Measurements from ENCODE around the gene SLC5A11. TPM values are rescaled to one million over a fixed set of nuclear protein-coding genes. Genes with fewer than 3 reads are reported as not detected.
A peak's percentile ranks its signal among the peaks of the same experiment; 100 is the strongest.

Gene SLC5A11
- total and polyA plus RNA-seq, 7 donors: 0.05 to 0.24 (median 0.16) TPM; not detected in 3

DNA sequence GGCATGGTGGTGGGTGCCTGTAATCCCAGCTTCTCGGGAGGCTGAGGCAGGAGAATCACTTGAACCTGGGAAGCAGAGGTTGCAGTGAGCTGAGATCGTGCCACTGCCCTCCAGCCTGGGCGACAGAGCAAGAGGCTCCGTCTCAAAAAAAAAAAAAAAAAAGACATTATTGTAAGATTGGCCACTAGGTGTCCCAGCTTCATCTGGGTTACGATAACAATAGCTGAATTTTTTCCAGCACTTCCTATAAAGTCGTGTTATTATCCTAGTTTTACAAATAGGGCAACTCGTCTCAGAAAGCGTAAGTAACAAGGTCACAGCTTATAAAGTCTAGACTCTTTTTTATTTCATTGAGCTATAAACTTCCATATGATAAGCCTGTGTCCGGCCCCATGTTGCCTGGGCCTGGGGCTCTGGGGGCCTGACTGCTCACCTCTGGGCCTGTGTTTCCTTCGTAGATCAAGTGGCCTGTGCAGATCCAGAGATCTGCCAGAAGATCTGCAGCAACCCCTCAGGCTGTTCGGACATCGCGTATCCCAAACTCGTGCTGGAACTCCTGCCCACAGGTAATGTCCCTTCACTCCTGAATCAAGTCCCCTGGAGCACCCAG, 60.5 kb downstream of the SLC5A11 start:
- TF ChIP-seq, protein P1, sequence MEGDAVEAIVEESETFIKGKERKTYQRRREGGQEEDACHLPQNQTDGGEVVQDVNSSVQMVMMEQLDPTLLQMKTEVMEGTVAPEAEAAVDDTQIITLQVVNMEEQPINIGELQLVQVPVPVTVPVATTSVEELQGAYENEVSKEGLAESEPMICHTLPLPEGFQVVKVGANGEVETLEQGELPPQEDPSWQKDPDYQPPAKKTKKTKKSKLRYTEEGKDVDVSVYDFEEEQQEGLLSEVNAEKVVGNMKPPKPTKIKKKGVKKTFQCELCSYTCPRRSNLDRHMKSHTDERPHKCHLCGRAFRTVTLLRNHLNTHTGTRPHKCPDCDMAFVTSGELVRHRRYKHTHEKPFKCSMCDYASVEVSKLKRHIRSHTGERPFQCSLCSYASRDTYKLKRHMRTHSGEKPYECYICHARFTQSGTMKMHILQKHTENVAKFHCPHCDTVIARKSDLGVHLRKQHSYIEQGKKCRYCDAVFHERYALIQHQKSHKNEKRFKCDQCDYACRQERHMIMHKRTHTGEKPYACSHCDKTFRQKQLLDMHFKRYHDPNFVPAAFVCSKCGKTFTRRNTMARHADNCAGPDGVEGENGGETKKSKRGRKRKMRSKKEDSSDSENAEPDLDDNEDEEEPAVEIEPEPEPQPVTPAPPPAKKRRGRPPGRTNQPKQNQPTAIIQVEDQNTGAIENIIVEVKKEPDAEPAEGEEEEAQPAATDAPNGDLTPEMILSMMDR (IDR thresholded peaks at IDR 0.05): peak; percentile 38
- 47 to 52% (median 51%) methylated on average over 14 of the region's 14 CpGs for WGBS, 3 donors
- Histone ChIP-seq H3K36me3 (ENCODE audit: insufficient read depth in 1 of 2, low read depth in 1 of 2) (no peaks in the 10 kb centered on the region), H3K4me1 (no peaks in the 10 kb centered on the region), H3K27me3 (ENCODE audit: insufficient read depth in 3 of 3, low read length in 2 of 3) (no peaks in the 10 kb centered on the region), H3K9me3 (no peaks in the 10 kb centered on the region), H3K4me3 (no peak overlapping the region), H3K27ac (no peak overlapping the region)
- intact Hi-C loops (cut with DNase I): no loop called here
- ATAC-seq (no peak), DNase-seq (no peak)

DNA sequence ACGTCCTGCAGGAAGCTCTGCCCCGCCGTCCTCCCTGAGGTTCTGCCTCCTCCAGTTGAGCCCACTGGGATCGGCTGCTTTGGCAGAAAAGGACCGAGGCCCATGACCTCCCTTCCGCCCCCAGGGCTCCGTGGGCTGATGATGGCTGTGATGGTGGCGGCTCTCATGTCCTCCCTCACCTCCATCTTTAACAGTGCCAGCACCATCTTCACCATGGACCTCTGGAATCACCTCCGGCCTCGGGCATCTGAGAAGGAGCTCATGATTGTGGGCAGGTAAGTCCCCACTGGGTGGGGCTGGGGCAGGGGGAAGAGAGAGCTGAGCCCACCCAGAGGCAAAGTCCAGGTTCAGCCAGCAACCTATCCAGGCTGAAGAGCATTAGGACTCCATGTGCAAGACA, 61.1 kb downstream of the SLC5A11 start:
- TF ChIP-seq, protein P1 (IDR thresholded peaks at IDR 0.05): no peak
- H3K27ac ChIP-seq: no peak overlapping the region
- intact Hi-C loops (cut with DNase I): no loop called here
- H3K9me3 ChIP-seq: no peaks in the 10 kb centered on the region
- H3K36me3 ChIP-seq (ENCODE audit: insufficient read depth in 1 of 2, low read depth in 1 of 2): no peaks in the 10 kb centered on the region
- no peaks in the 10 kb centered on the region for H3K27me3 ChIP-seq (ENCODE audit: insufficient read depth in 3 of 3, low read length in 2 of 3)
- no peaks in the 10 kb centered on the region for H3K4me1 ChIP-seq
- 80 to 87% (median 87%) methylated on average over 10 of the region's 10 CpGs for WGBS, 3 donors
- ATAC-seq: no peak
- H3K4me3 ChIP-seq: no peak overlapping the region
- no peak for DNase-seq

DNA sequence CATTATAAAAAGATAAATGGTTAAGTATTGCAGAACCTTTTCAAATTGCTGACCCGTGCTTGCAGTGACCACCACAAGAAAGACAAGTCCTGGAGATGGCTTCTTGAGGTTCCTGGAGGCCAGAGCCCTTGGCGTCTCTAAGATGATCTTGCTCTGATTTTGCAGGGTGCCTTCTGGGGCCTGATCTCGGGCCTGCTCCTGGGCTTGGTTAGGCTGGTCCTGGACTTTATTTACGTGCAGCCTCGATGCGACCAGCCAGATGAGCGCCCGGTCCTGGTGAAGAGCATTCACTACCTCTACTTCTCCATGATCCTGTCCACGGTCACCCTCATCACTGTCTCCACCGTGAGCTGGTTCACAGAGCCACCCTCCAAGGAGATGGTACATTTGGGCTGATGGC, 63.0 kb downstream of the SLC5A11 start:
- Histone ChIP-seq H3K4me3 (no peak overlapping the region), H3K27ac (no peak overlapping the region), H3K9me3 (no peaks in the 10 kb centered on the region), H3K36me3 (ENCODE audit: insufficient read depth in 1 of 2, low read depth in 1 of 2) (no peaks in the 10 kb centered on the region), H3K4me1 (no peaks in the 10 kb centered on the region), H3K27me3 (ENCODE audit: insufficient read depth in 3 of 3, low read length in 2 of 3) (no peaks in the 10 kb centered on the region)
- intact Hi-C loops (cut with DNase I): no loop called here
- DNase-seq: no peak
- WGBS, 3 donors: 90 to 92% (median 91%) methylated on average over 10 of the region's 10 CpGs
- ATAC-seq: no peak
- TF ChIP-seq, protein P1 (IDR thresholded peaks at IDR 0.05): no peak

DNA sequence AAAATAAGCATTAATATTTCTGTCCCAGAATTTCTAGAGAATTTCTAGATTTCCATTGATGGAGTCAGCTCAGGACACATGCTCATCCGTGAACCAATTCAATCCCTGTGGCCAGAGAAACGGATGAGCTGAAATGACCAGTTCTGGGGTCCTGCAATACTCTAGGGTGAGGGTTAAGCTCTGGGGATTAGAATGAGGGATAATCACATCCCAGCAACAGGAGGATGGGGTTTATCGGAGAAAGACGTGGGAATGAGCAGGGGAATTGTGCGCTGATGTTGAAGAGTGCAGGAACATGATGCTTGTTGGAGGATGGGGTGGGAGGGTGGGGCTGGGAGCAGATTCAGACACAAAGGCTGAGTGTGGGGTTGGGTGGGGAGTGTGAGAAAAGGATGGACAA, 64.1 kb downstream of the SLC5A11 start:
- Histone ChIP-seq H3K4me3 (no peak overlapping the region), H3K27ac (no peak overlapping the region), H3K9me3 (no peaks in the 10 kb centered on the region), H3K27me3 (ENCODE audit: insufficient read depth in 3 of 3, low read length in 2 of 3) (no peaks in the 10 kb centered on the region), H3K36me3 (ENCODE audit: insufficient read depth in 1 of 2, low read depth in 1 of 2) (no peaks in the 10 kb centered on the region), H3K4me1 (no peaks in the 10 kb centered on the region)
- TF ChIP-seq, protein P1 (IDR thresholded peaks at IDR 0.05): no peak
- intact Hi-C loops (cut with DNase I): no loop called here
- WGBS, 3 donors: 58 to 73% (median 68%) methylated on average over 5 of the region's 5 CpGs
- no peak for ATAC-seq
- no peak for DNase-seq

DNA sequence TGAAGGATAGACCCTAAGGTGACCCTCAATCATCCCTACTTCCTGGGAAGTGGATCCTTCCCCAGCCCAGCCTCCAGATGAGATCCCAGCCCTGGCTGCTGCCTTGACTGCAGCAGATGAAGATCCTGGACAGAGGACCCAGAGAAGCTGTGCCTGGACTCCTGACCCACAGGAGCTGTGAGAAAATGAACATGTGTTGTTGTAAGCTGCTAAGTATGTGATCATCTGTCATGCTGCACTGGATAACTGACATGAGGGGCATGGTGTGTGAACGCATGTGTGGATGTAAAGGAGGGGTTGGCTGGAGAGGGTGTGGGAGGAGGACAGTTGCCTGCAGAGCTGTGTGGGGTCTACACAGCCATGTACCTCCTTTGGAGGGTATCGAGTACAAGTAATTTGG, 69.3 kb downstream of the SLC5A11 start:
- Histone ChIP-seq H3K27me3 (ENCODE audit: insufficient read depth in 3 of 3, low read length in 2 of 3) (no peaks in the 10 kb centered on the region), H3K9me3 (no peaks in the 10 kb centered on the region), H3K27ac (no peak overlapping the region), H3K4me3 (no peak overlapping the region), H3K36me3 (ENCODE audit: insufficient read depth in 1 of 2, low read depth in 1 of 2) (peaks cover 2 to 28% of the 10 kb centered on the region in 2 donors), H3K4me1 (no peaks in the 10 kb centered on the region)
- TF ChIP-seq, protein P1 (IDR thresholded peaks at IDR 0.05): no peak
- intact Hi-C loops (cut with DNase I): no loop called here
- ATAC-seq (no peak), DNase-seq (no peak)
- WGBS, 3 donors: 71 to 81% (median 77%) methylated on average over 2 of the region's 2 CpGs
